AG09319 (cell line): Measurements from ENCODE around the gene QPCTL.
A peak's percentile ranks its signal among the peaks of the same experiment; 100 is the strongest.
"Not testable (repeated sequence)": the region's sequence is repeated elsewhere in the genome, so short reads cannot be mapped to it uniquely, and the experiment has no call there.

ENCODE experiments used
- DNase-seq: peaks from one replicate; pipeline ENCODE4 v3.0.0-alpha.2; 2010; ENCODE audit warnings: low read depth; ENCODE audit errors: extremely low read depth
- TF ChIP-seq, protein P1 (sequence below): IDR thresholded peaks from 2 replicates; pipeline ENCODE4 v1.5.1; 2011; ENCODE audit warnings: low read depth, mild to moderate bottlenecking, inconsistent platforms, low read length, moderate library complexity

The QPCTL gene

DNA sequence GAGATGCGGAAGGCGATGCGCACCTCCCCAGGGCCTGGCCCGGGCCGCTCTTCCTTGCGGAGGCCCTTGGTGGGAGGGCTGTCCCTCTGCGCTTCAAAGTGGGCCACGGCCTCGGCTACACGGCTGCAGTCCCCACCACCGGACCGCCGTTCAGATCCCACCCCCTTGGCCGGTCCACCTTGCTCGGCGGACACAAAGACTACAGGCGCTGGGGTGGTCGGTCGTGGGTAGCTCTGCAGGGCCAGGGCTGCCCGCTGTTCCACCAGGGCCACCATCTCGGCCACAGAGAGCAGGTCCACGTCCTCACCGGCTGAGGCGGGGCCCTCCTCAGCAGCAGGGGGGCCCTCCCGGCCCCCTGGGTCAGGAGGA, 20.2 kb downstream of the QPCTL start:
- no peak for DNase-seq
- TF ChIP-seq, protein P1, sequence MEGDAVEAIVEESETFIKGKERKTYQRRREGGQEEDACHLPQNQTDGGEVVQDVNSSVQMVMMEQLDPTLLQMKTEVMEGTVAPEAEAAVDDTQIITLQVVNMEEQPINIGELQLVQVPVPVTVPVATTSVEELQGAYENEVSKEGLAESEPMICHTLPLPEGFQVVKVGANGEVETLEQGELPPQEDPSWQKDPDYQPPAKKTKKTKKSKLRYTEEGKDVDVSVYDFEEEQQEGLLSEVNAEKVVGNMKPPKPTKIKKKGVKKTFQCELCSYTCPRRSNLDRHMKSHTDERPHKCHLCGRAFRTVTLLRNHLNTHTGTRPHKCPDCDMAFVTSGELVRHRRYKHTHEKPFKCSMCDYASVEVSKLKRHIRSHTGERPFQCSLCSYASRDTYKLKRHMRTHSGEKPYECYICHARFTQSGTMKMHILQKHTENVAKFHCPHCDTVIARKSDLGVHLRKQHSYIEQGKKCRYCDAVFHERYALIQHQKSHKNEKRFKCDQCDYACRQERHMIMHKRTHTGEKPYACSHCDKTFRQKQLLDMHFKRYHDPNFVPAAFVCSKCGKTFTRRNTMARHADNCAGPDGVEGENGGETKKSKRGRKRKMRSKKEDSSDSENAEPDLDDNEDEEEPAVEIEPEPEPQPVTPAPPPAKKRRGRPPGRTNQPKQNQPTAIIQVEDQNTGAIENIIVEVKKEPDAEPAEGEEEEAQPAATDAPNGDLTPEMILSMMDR = no peak

DNA sequence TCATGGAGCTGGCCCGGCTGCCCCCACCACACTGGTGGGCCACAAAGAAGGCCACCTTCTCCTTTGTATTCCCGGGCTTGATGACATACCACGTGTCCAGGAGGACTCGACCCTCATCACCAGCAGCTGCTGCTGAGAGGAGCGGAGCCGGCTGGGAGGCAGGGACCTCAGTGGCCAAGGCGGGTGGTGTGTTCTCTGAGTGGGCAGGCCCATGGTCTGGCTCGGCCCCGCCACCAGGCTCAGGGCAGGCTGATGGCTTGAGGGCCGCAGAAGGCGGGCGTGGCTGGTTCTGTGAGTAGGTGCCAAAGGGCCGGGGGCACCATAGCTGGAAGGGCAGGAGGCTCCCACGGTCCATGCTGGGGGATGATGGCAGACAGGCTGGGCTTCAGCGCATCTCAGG, 20.7 kb downstream of the QPCTL start:
- TF ChIP-seq, protein P1 = no peak
- no peak for DNase-seq

DNA sequence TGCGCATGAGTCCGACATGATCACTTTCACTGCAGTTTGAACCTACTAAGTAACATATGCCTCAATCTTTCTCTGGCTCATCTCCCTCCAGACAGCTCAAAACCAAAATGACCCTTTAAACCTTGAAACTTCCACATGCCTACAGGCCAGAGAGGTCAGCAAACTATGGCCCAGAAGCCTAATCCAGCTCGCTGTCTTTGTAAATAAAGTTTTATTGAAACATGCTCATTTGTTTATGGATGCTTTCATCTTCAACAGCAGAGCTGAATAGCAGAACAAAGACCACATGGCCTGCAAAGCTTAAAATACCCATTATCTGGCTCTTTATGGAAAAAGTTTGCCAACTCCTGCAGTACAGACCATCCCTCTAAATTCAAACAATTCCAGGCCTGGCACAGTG, 22.7 kb downstream of the QPCTL start:
- TF ChIP-seq, protein P1 = no peak
- DNase-seq = no peak

DNA sequence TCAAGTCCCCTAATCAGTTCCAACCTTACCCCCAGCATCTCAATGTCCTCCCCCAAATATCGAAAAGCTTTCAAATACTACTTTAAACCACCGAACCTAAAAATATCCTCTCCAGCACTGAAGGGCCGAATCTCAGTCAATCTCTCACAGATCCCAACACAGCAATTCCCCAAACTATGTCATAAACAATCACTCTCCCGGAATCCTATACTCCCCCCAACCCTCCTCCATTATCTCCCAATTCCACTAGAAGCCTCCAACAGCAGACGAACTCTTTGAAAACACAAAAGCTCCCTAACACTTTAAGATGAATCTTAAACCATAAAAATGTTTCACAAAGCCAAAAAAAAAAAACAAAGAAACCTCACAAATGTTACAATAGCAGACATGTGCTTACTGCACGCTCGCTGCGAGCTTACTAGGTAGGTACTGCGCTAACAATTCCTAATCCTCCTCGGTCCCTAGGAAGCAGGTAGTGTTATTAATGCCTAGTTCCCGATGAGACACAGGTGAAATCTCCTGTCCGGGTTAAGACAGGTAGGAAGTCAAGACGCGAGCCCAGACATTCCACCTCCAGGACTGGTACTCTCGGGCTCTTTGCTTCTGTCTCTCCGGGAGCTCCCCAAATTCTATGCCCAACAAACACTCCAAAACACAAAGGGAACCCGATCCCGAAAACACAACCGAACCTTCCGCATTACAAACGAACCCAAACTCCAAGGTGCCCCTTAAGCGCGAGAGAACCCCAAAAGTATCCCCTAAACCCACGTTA, 24.1 kb downstream of the QPCTL start:
- TF ChIP-seq, protein P1 = no peak
- DNase-seq = no peak

DNA sequence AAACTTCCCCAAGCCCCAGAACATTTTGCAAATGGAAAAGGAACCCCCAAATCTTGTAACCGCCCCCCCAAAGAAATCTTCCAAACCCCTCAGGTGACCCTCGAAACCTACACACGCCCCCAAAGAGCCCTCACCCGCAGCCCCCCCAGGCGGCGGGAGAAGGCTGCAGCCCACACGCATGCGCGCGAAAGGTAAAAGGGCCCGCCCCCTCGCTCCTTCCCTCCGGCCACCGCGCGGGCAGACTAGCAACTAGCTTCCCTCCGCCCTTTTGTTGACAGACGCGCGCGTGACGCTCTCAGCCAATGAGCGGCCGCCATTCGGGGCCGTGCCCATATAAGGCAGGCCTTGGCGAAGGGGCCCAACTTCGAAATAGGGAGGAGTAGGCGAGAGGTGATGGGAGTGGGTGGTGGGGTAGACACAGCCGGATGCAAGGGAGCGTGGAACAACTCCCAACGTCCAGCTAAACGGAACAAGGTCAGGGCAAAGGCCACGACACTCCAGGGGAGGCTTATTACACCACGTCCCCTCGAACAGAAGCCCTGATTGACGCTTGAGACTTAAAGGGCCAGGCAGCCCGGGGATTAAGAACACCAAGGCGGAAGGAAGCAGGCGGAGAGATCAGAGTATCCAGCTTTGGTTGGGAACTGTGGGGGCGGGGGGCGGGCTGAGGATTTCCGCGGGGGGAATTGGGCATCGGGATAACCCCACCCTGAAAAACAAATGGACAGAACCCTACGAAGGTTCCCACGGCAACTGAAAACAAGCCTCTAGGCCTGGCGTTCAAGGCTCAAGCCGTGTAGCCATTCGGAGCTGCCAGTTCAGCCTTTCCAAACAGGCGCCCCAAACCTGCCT, 24.9 kb downstream of the QPCTL start:
- TF ChIP-seq, protein P1 = peak; percentile 20
- DNase-seq = peak; percentile 98

DNA sequence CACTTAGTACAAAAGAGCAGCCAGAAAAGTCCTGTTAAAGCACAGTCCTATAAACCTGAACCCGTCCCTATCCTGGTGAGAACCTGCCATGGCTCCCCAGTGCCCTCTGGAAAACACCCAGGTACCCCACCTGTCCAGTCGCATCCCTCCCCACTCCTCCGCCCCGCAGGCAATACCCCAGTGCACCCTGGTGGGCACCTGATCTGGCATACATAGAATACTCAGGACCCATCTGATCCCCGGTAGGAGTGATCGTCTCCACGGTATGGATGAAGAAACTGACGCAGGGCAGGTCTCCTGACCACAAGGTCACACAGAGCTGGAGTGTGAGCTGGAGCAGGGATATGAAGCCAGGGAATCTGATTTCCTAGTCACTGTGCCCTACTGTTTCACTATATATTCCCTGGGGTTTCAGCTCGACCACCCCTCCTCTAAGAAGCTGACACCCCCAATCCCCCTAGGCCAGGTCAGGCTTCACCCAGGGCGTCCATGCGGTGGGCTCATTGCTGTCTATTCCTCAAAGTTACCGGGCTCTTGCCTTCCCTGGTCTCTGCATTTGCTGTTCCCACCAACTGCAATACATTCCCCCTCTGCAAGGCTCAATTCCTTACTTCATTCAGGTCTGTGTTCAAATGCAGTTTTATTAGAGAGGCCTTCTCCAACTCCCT, 25.7 kb downstream of the QPCTL start:
- TF ChIP-seq, protein P1 = no peak
- DNase-seq = no peak

DNA sequence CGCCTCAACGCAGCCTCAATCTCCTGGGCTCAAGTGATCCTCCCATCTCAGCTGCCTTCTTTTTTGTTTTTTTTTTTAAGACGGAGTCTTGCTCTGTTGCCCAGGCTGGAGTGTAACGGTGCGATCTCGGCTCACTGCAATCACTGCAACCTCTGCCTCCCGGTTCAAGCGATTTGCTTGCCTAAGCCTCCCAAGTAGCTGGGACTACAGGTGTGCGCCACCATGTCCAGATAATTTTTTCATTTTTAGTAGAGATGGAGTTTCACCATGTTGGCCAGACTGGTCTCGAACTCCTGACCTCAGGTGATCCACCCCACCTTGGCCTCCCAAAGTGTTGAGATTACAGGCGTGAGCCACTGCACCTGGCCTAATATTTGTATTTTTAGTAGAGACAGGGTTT, 27.6 kb downstream of the QPCTL start:
- not testable (repeated sequence) for DNase-seq

DNA sequence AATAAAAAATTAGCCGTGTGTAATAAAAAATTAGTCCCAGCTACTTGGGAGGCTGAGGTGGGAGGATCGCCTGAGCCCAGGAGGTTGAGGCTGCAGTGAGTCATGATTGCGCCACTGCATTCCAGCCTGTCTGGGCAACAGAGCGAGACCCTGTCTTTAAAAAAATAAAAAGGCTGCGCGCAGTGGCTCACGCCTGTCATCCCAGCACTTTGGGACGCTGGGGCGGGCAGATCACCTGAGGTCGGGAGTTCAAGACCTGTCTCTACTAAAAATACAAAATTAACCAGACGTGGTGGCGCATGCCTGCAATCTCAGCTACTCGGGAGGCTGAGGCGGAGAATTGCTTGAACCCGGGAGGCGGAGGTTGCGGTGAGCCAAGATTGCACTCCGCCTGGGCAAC, 36.2 kb downstream of the QPCTL start:
- DNase-seq = not testable (repeated sequence)
